ENCODE results near the gene NOL3.

NOL3 gene

DNA sequence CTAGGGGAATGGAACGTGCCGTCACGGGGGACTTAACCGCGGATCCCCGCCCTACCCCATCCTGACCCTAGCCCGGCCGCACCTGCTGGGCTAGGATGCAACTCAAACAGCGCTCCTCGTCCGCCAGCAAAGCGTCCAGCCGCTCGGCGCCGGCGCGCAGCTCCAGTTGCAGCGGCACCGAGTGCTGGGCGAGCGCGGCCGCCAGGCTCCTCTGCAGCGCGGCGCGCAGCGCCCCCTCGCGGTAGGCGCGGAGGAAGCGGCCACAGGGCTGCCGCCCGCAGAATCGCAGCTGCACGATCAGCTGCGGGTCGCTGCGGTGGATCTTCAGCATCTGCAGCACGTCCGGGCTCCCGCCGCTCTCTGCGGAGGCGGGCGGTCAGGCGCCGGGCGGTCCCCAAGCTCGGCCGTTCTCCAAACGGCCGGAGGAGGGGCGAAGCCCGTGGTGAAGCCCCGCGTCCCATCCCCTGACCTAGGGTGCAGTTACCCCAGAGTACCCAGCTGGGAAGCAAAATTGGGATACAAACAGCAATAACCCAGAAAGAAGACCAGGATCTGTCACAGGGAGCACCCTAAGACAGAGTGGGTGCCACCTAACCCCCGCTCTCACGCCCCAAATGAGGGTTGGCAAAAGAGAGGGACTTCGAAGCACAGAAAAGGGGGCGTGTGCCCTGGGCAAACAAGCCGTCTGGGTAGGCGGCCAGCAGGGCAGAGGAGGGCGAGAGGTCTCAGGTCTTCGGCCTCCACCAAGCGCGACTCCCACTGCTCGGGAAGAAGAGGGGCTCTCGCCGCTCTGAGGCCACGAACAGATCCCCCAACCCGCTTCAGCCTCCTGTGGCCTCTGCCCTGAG is 14.8 kb upstream of the NOL3 start:
- no peak for FAIRE-seq

- FAIRE-seq, result no peak
Measured at GRCh38 chr16:67156143-67156844, 14.0 kb upstream of the NOL3 start.

DNA sequence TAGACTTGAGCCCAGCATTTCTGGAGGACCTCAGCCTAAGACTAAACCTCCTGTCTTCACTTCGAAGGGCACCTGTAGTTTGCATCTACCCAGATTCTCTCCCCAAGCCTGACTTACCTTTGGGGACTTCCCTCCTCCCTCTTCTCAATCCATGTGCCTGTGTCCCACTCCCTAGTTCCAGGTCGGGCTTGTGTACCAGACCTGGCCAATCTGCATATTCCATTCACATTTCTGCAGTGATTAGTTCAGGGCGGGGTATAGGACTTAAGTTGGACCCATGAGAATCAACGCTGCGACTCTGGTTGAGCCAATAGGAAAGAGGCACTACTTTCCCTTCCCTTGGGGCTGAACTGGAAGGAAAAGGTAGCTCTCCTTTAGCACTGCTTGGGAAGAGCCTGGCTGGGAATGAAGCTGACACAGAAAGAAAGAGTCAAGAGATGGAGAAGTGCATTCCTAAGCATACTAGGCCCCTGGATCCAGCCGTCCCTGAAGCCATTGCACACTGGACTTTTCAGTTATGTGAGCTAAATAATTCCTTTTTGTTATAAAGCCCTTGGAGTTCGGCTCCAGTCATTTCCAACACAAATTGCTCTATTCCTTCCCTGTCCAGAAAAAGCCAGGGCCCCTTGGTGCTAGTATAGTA is 13.1 kb upstream of the NOL3 start:
- FAIRE-seq, result no peak

- no peak for FAIRE-seq
Measured at GRCh38 chr16:67157892-67158635, 12.3 kb upstream of the NOL3 start.

GRCh38 chr16:67158637-67159600 is 11.4 kb upstream of the NOL3 start:
- no peak for FAIRE-seq

DNA sequence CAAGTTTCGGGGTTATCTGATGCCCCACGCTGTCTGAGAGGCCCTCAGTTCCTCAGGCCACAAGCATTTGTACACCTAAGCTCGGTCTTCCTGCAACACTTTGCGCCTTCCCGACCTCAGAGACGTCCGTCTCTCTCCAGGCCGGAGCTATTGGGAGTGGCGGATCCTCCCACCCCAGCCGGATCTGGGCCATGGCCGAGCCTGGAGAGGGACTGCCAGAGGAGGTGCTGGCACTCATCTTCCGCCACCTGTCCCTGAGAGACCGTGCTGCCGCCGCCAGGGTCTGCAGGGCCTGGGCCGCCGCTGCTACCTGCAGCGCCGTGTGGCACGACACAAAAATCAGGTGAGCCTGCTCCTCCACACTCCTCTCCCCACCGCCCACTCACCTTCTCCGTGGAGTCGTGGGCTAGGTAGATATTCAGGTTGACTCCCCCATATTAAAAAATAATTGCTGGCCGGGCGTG is 8.7 kb upstream of the NOL3 start:
- FAIRE-seq, result no peak

DNA sequence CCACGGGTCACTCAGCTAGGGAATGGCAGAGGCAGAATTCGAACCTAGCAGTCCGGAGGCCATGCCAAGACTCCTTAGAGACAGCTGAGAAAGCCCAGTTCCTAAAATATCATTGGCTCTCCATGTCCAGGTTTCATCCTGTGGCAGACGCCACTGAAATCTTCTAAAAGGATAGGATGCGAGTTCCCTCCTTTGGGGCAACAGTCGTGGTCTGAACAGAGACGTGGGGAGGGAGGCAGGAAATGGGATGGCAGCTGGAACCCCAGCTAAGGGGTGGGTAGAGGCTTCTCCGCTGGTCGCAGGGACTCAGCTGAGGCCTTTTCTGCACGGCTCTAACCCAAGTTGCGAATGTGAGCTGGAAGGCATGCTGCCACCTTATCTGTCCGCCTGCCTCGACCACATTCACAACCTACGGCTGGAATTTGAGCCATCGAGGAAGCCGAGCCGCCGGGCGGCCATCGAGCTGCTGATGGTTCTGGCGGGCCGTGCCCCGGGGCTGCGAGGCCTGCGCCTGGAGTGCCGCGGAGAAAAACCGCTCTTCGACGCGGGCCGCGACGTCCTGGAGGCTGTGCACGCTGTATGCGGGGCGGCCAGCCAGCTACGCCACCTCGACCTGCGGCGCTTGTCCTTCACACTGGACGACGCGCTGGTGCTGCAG is 7.7 kb upstream of the NOL3 start:
- no peak for FAIRE-seq

DNA sequence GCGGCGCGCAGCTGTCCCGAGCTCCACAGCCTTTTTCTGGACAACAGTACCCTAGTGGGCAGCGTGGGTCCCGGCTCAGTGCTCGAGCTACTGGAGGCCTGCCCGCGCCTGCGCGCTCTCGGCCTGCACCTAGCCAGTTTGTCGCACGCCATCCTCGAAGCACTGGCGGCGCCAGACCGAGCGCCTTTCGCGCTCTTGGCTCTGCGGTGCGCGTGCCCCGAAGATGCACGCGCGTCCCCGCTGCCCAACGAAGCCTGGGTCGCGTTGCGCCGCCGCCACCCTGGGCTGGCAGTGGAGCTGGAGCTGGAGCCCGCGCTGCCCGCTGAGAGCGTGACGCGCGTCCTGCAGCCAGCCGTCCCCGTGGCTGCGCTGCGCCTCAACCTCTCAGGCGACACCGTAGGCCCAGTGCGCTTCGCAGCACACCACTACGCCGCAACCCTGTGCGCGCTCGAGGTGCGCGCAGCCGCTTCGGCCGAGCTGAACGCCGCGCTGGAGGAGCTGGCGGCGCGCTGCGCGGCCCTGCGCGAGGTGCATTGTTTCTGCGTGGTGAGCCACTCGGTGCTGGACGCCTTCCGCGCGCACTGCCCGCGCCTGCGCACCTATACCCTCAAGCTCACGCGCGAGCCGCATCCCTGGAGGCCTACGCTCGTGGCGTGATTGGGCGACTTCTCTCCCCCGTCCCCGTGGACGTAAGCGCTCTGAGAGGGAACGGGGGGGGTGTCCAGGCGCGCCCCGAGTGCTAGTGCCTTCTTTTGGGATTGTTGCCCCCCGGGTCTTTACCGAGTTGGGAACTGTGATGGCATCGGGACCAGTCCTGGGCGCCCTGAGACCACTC is 7.0 kb upstream of the NOL3 start:
- no peak for FAIRE-seq

DNA sequence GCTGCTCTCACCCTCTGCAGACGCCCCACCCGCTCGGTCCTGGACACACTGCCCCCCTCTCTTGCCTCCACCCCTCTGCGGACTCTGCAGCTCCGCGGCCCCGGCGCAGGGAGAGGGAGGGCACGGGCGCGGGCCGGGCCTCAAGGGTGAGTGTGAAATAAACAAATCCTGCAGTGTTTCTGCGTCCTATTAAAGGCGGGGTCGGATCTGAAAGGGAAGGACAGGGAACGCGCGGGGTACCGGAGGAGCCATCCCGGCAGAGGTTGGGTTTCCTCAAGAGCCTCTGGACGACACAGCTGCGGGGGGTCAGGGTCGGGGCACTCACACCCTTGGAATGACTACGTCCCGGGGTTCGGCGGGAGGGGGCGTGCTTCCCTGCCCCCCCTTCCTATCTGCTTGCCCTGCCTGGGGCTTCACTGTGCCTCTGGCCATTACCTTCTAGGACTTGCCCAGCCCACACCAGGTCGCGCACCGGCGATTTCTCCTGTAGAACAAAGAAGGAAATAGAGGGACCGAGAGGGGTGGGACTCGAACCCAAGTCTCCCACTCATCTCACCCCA is 6.3 kb upstream of the NOL3 start:
- no peak for FAIRE-seq

GRCh38 chr16:67164599-67165061 is 5.7 kb upstream of the NOL3 start, which contains the start of gene HSF4:
TSS of gene HSF4 (plus strand) at chr16:67164745. CDS start at chr16:67164812, 67 bp downstream.
- FAIRE-seq, result no peak

DNA sequence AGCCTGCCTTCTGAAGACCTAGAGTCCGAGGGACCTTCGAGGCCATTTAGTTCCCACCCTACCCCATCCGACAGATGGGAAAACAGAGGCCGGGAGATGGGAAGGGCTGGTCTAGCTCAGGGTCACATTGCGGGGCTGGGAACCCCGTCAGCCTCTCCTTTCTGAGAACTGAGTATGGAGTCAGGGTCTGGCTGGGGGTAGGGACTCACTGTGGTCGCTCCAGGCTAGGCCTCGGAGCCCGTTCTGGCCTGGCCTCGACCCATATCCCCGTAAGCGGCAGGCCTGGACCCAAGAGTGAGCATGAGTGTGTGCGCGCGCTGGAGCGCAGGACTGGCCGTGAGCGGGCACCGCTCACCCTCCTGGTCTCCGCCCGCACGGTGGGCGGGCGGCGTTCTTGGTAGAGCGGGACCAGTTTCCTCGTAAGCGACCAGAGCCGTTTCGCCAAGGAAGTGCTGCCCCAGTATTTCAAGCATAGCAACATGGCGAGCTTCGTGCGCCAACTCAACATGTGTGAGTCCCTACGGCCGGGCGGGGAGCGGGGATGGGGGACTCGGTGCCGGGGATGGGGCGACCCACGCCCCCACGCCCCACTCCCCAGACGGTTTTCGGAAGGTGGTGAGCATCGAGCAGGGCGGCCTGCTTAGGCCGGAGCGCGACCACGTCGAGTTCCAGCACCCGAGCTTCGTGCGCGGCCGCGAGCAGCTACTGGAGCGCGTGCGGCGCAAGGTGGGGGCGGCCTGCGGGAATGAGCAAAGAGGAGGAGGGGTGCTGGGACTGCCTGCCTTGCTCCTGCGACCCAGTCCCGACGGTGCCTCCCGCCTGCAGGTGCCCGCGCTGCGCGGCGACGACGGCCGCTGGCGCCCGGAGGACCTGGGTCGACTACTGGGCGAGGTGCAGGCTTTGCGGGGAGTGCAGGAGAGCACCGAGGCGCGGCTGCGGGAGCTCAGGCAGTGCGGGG is 4.9 kb upstream of the NOL3 start:
- FAIRE-seq, result no peak

GRCh38 chr16:67166110-67166547 is 4.2 kb upstream of the NOL3 start:
- no peak for FAIRE-seq

DNA sequence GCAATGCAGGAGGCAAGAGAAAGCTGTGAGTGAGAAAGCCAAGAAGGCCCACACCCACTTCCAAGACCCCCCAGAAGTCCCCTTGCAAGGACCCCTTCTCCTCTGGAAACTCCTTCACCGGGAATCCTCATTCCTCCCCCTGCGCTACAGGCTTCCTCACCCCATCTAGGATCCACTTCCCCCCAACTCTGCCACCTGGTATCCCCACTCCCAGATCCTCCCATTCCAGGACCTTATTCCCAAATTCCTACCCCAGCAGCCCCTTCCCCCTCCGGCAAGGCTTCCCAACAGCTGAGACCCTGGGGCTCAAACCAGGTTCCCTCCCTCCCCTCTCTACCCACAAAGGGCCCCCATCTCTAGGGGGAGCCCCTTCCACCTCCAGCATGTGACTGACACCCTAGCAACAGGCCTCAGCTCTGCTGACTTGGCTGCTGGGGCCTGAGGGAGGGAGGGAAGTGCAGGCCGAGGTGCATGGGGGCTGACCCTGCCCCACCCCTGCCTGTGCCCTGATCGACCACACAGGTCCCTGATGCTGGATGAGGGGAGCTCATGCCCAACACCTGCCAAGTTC is 3.7 kb upstream of the NOL3 start:
- no peak for FAIRE-seq

DNA sequence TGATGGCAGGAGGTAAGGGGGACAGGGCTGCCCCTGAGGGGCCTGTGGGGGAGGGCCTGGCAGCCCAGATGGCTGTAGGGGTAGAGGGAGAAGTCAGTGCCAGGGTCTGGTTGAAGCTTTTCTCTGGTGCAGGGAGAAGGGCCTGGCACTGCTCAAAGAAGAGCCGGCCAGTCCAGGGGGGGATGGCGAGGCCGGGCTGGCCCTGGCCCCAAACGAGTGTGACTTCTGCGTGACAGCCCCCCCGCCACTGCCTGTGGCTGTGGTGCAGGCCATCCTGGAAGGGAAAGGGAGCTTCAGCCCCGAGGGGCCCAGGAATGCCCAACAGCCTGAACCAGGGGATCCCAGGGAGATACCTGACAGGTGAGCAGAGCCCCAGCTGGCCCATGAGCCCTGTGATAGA is 2.8 kb upstream of the NOL3 start:
- FAIRE-seq, result no peak

- no peak for FAIRE-seq
Measured at GRCh38 chr16:67169011-67169451, 1.3 kb upstream of the NOL3 start.

- FAIRE-seq, result no peak
Measured at GRCh38 chr16:67169642-67170167, 633 bp upstream of the NOL3 start.

GRCh38 chr16:67170949-67171649 is 761 bp downstream of the NOL3 start:
- FAIRE-seq, result no peak

Data from colon (tissue), 2 donors.